ENCODE data around the gene PANK4.
"Not testable (repeated sequence)": the region's sequence is repeated elsewhere in the genome, so short reads cannot be mapped to it uniquely, and the experiment has no call there.

Gene PANK4

GRCh38 chr1:2460203-2460602, 66.2 kb downstream of the PANK4 start:
- no peaks in the 10 kb centered on the region for H3K36me3 ChIP-seq (ENCODE audit: control insufficient read depth, low read length)
- TF ChIP-seq CTCF (IDR thresholded peaks at IDR 0.05; ENCODE audit: low read depth, low read length, poor library complexity, severe bottlenecking): no peak
- no peak for TF ChIP-seq EZH2phosphoT487 (IDR thresholded peaks at IDR 0.05; ENCODE audit: borderline replicate concordance, low read length)
- no peaks in the 10 kb centered on the region for H3K9me2 ChIP-seq (replicated peaks; ENCODE audit: control insufficient read depth, low read length)
- H3K27ac ChIP-seq (ENCODE audit: low read depth, low read length): no peak overlapping the region
- no peak overlapping the region for H3K4me3 ChIP-seq (ENCODE audit: low read length)
- no peaks in the 10 kb centered on the region for H3F3A ChIP-seq (ENCODE audit: control insufficient read depth, insufficient read depth)
- no peaks in the 10 kb centered on the region for H3K79me2 ChIP-seq (ENCODE audit: control insufficient read depth, low read length)
- no peaks in the 10 kb centered on the region for H4K20me1 ChIP-seq (ENCODE audit: control insufficient read depth, insufficient read depth, low read depth, low read length)
- H3K9me3 ChIP-seq (ENCODE audit: control insufficient read depth, insufficient read depth, low read length): no peaks in the 10 kb centered on the region
- no peaks in the 10 kb centered on the region for H3K4me1 ChIP-seq (ENCODE audit: control insufficient read depth, low read length)
- no peaks in the 10 kb centered on the region for H3K27me3 ChIP-seq (ENCODE audit: control insufficient read depth, low read length)
- H3K4me2 ChIP-seq (ENCODE audit: low read length): no peak overlapping the region

- Histone ChIP-seq H3K9me2 (replicated peaks; ENCODE audit: control insufficient read depth, low read length) (no peaks in the 10 kb centered on the region), H3K79me2 (ENCODE audit: control insufficient read depth, low read length) (no peaks in the 10 kb centered on the region), H3K27me3 (ENCODE audit: control insufficient read depth, low read length) (no peaks in the 10 kb centered on the region), H3K4me2 (ENCODE audit: low read length) (no peak overlapping the region), H3K4me3 (ENCODE audit: low read length) (no peak overlapping the region), H4K20me1 (ENCODE audit: control insufficient read depth, insufficient read depth, low read depth, low read length) (no peaks in the 10 kb centered on the region), H3K4me1 (ENCODE audit: control insufficient read depth, low read length) (no peaks in the 10 kb centered on the region), H3K27ac (ENCODE audit: low read depth, low read length) (no peak overlapping the region), H3F3A (ENCODE audit: control insufficient read depth, insufficient read depth) (no peaks in the 10 kb centered on the region), H3K36me3 (ENCODE audit: control insufficient read depth, low read length) (no peaks in the 10 kb centered on the region), H3K9me3 (ENCODE audit: control insufficient read depth, insufficient read depth, low read length) (no peaks in the 10 kb centered on the region)
- TF ChIP-seq EZH2phosphoT487 (IDR thresholded peaks at IDR 0.05; ENCODE audit: borderline replicate concordance, low read length): no peak
- no peak for TF ChIP-seq CTCF (IDR thresholded peaks at IDR 0.05; ENCODE audit: low read depth, low read length, poor library complexity, severe bottlenecking)
These were observed 66.6 kb downstream of the PANK4 start for GRCh38 chr1:2459757-2460156.

- H3K27ac ChIP-seq (ENCODE audit: low read depth, low read length); H3K4me1 ChIP-seq (ENCODE audit: control insufficient read depth, low read length); H3K4me2 ChIP-seq (ENCODE audit: low read length); H4K20me1 ChIP-seq (ENCODE audit: control insufficient read depth, insufficient read depth, low read depth, low read length); H3K9me3 ChIP-seq (ENCODE audit: control insufficient read depth, insufficient read depth, low read length); H3K79me2 ChIP-seq (ENCODE audit: control insufficient read depth, low read length); H3K9me2 ChIP-seq (replicated peaks; ENCODE audit: control insufficient read depth, low read length); H3F3A ChIP-seq (ENCODE audit: control insufficient read depth, insufficient read depth); H3K4me3 ChIP-seq (ENCODE audit: low read length); H3K27me3 ChIP-seq (ENCODE audit: control insufficient read depth, low read length); H3K36me3 ChIP-seq (ENCODE audit: control insufficient read depth, low read length): not testable (repeated sequence)
These were observed 67.2 kb downstream of the PANK4 start for GRCh38 chr1:2459102-2459753.

- TF ChIP-seq EZH2phosphoT487 (IDR thresholded peaks at IDR 0.05; ENCODE audit: borderline replicate concordance, low read length) (no peak), CTCF (IDR thresholded peaks at IDR 0.05; ENCODE audit: low read depth, low read length, poor library complexity, severe bottlenecking) (no peak)
- no peaks in the 10 kb centered on the region for H3K4me1 ChIP-seq (ENCODE audit: control insufficient read depth, low read length)
These were observed 67.7 kb downstream of the PANK4 start for GRCh38 chr1:2458687-2459086.

More at GRCh38 chr1:2458687-2459086, 67.7 kb downstream of the PANK4 start:
- Histone ChIP-seq H4K20me1 (ENCODE audit: control insufficient read depth, insufficient read depth, low read depth, low read length) (no peaks in the 10 kb centered on the region), H3K4me2 (ENCODE audit: low read length) (no peak overlapping the region), H3K27me3 (ENCODE audit: control insufficient read depth, low read length) (no peaks in the 10 kb centered on the region), H3K9me2 (replicated peaks; ENCODE audit: control insufficient read depth, low read length) (no peaks in the 10 kb centered on the region), H3F3A (ENCODE audit: control insufficient read depth, insufficient read depth) (no peaks in the 10 kb centered on the region), H3K9me3 (ENCODE audit: control insufficient read depth, insufficient read depth, low read length) (no peaks in the 10 kb centered on the region), H3K4me3 (ENCODE audit: low read length) (no peak overlapping the region), H3K36me3 (ENCODE audit: control insufficient read depth, low read length) (no peaks in the 10 kb centered on the region), H3K27ac (ENCODE audit: low read depth, low read length) (no peak overlapping the region), H3K79me2 (ENCODE audit: control insufficient read depth, low read length) (no peaks in the 10 kb centered on the region)

Measured in DOHH2 (cell line).